ENCODE data around the gene GOLGA6L24. TPM values are rescaled to one million over a fixed set of nuclear protein-coding genes. Genes with fewer than 3 reads are reported as not detected.
"Not testable (repeated sequence)": the region's sequence is repeated elsewhere in the genome, so short reads cannot be mapped to it uniquely, and the experiment has no call there.

GOLGA6L24 gene
- total RNA-seq, 2 experiments from 2014 or later = not detected

DNA sequence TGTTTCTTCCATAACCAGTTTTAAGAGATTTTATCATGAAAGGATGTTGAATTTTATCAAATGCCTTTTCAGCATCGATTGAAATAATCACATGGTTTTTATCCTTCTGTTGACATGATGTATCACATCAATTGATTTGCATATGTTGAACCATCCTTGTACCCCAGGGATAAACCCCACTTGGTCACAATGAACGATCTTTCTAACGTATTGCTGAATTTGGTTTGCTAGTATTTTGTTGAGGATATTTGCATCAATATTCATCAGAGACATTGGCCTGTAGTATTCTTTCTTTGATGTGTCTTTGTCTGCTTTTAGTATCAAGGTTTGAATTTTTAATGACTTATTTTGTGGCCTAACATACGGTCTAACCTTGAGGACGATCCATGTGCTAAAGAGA, 49.2 kb downstream of the GOLGA6L24 start:
- H3K27ac Mint-ChIP-seq; H3K9me3 Mint-ChIP-seq; ATAC-seq (ENCODE audit: low read depth); H3K27me3 Mint-ChIP-seq; H3K4me3 Mint-ChIP-seq; POLR2A ChIA-PET; H3K4me1 Mint-ChIP-seq; DNase-seq: not testable (repeated sequence)
- peaks cover 18% of the 10 kb centered on the region for H3K36me3 Mint-ChIP-seq

Other genes with a start within 250 kb of the GOLGA6L24 start
- 10 to 100 TPM; 43.0 to 47.0 TPM for gene HERC2, start 35.9 kb downstream of the GOLGA6L24 start, total RNA-seq
- gene GOLGA8F, start 20.6 kb upstream of the GOLGA6L24 start, total RNA-seq = not detected
- gene GOLGA8G, start 174.9 kb upstream of the GOLGA6L24 start, total RNA-seq = not detected
- not detected for gene GOLGA6L25, start 195.5 kb upstream of the GOLGA6L24 start, total RNA-seq